HepG2 (cell line): ENCODE data around the gene RBM47. TPM values are rescaled to one million over a fixed set of nuclear protein-coding genes. Genes with fewer than 3 reads are reported as not detected.

Source experiments
- ASH2L ChIP-seq: fragments of 300-600, 200-600 bp; sonication (generic); IDR thresholded peaks from 2 replicates; pipeline ENCODE4 v1.7.0; 2017; ENCODE audit warnings: low read depth, mild to moderate bottlenecking, moderate library complexity, mixed read lengths, low read length; ENCODE audit not compliant: insufficient read length
- ELF1 ChIP-seq: sonication (generic); formaldehyde crosslinking; IDR thresholded peaks from 2 replicates; pipeline ENCODE4 v1.4.0; 2020; ENCODE audit warnings: missing genetic modification reagents
- EZH2 ChIP-seq: conservative IDR thresholded peaks from 2 replicates; pipeline ENCODE4 v1.6.1; 2012; ENCODE audit warnings: mild to moderate bottlenecking, low read depth, low read length, moderate library complexity
- FOXA1 ChIP-seq, 2 experiments: fragments of 450-650 bp in 1 of 2; sonication (generic) in 1 of 2; formaldehyde crosslinking in 1 of 2; IDR thresholded peaks; 2 replicates each; pipeline versions ENCODE4 v1.4.0 to v1.6.1; 2016 to 2020; ENCODE audit warnings: missing genetic modification reagents in 1 of 2
- FOXO1 ChIP-seq: sonication (generic); formaldehyde crosslinking; IDR thresholded peaks from 2 replicates; pipeline ENCODE4 v1.4.0; 2020; ENCODE audit warnings: missing genetic modification reagents
- HNF4G ChIP-seq, 2 experiments: sonication (generic) in 1 of 2; formaldehyde crosslinking in 1 of 2; IDR thresholded peaks; 2 replicates each; pipeline versions ENCODE4 v1.4.0 to v1.6.1; 2011 to 2020; ENCODE audit warnings: borderline replicate concordance in 2 of 2, low read depth in 2 of 2, mild to moderate bottlenecking in 2 of 2, low read length in 1 of 2, missing genetic modification reagents in 1 of 2, moderate library complexity in 1 of 2
- ISX ChIP-seq: sonication (generic); formaldehyde crosslinking; conservative IDR thresholded peaks from 2 replicates; pipeline ENCODE4 v1.5.0; 2020; ENCODE audit warnings: missing genetic modification reagents
- KLF11 ChIP-seq: IDR thresholded peaks from 2 replicates; pipeline ENCODE4 v1.6.1; 2016; ENCODE audit warnings: missing compliant biosample characterization
- MIER3 ChIP-seq: IDR thresholded peaks from 2 replicates; pipeline ENCODE4 v1.6.1; 2016; ENCODE audit warnings: missing compliant biosample characterization, borderline replicate concordance
- NAIF1 ChIP-seq: sonication (generic); formaldehyde crosslinking; IDR thresholded peaks from 2 replicates; pipeline ENCODE4 v1.5.0; 2020; ENCODE audit warnings: mild to moderate bottlenecking, missing genetic modification reagents, borderline replicate concordance
- NFATC3 ChIP-seq: sonication (generic); formaldehyde crosslinking; IDR thresholded peaks from 2 replicates; pipeline ENCODE4 v1.5.1; 2020; ENCODE audit warnings: mild to moderate bottlenecking, missing genetic modification reagents
- RFXANK ChIP-seq: IDR thresholded peaks from 2 replicates; pipeline ENCODE4 v1.6.1; 2016
- THAP7 ChIP-seq: sonication (generic); formaldehyde crosslinking; IDR thresholded peaks from 2 replicates; pipeline ENCODE4 v1.8.1; 2023; ENCODE audit warnings: mild to moderate bottlenecking, missing genetic modification reagents
- TMF1 ChIP-seq: sonication (generic); formaldehyde crosslinking; IDR thresholded peaks from 2 replicates; pipeline ENCODE4 v1.8.1; 2022; ENCODE audit warnings: low read depth, missing genetic modification reagents
- ZNF44 ChIP-seq: sonication (generic); formaldehyde crosslinking; IDR thresholded peaks from 2 replicates; pipeline ENCODE4 v1.5.1; 2020; ENCODE audit warnings: mild to moderate bottlenecking, missing genetic modification reagents
- ZNF564 ChIP-seq: sonication (generic); formaldehyde crosslinking; IDR thresholded peaks from 2 replicates; pipeline ENCODE4 v1.8.1; 2023; ENCODE audit warnings: mild to moderate bottlenecking, missing genetic modification reagents
- ZNF569 ChIP-seq: sonication (generic); formaldehyde crosslinking; IDR thresholded peaks from 2 replicates; pipeline ENCODE4 v1.5.0; 2020; ENCODE audit warnings: mild to moderate bottlenecking, missing genetic modification reagents, moderate library complexity, borderline replicate concordance
- ZNF672 ChIP-seq: sonication (generic); formaldehyde crosslinking; IDR thresholded peaks from 2 replicates; pipeline ENCODE4 v1.8.1; 2022; ENCODE audit warnings: missing genetic modification reagents
- ZNF704 ChIP-seq: sonication (generic); formaldehyde crosslinking; IDR thresholded peaks from 2 replicates; pipeline ENCODE4 v1.8.1; 2023; ENCODE audit warnings: mild to moderate bottlenecking, inconsistent platforms, moderate library complexity, missing genetic modification reagents, borderline replicate concordance
- ZNF800 ChIP-seq: sonication (generic); formaldehyde crosslinking; IDR thresholded peaks from 2 replicates; pipeline ENCODE4 v1.4.0; 2020; ENCODE audit warnings: missing genetic modification reagents
- ZSCAN20 ChIP-seq: sonication (generic); formaldehyde crosslinking; IDR thresholded peaks from 2 replicates; pipeline ENCODE4 v1.4.0; 2020; ENCODE audit warnings: missing genetic modification reagents, mild to moderate bottlenecking, borderline replicate concordance
- polyA plus RNA-seq, 8 experiments: library from polyadenylated mRNA; depleted of rRNA in 3 of 8; stranded (reverse) in 7 of 8; unstranded in 1 of 8; fragments of >200 nt; fragmentation: Illumina TruSeq in 4 of 8; extraction: Trizol in 4 of 8; gene quantifications; 2 replicates each; pipeline versions ENCODE4 v1.2.1 to v1.2.3, GENCODE V29; 2011 to 2016; ENCODE audit warnings: low read depth in 4 of 8, missing spikeins in 1 of 8, mixed read lengths in 1 of 8; ENCODE audit not compliant: insufficient read depth in 1 of 8
- total RNA-seq, 5 experiments: library from RNA; depleted of rRNA; stranded (reverse); fragments of >200 nt; fragmentation: Illumina TruSeq; extraction: Trizol; gene quantifications; 2 replicates each; pipeline ENCODE4 v1.2.3, GENCODE V29; 2016; ENCODE audit warnings: low read depth in 1 of 5
- TF ChIP-seq, protein P1 (sequence below): fragments of 450-650 bp; IDR thresholded peaks from 2 replicates; pipeline ENCODE4 v1.6.1; 2017
- TF ChIP-seq, protein P2 (sequence below): sonication (generic); formaldehyde crosslinking; IDR thresholded peaks from 2 replicates; pipeline ENCODE4 v1.4.0; 2020; ENCODE audit warnings: mild to moderate bottlenecking, missing genetic modification reagents

The RBM47 gene
- total and polyA plus RNA-seq, 2 of the 13 experiments (the other 11 are each of a cell fraction or from before 2014, with no cell fraction given) = 1.2 to 2.5 TPM

DNA sequence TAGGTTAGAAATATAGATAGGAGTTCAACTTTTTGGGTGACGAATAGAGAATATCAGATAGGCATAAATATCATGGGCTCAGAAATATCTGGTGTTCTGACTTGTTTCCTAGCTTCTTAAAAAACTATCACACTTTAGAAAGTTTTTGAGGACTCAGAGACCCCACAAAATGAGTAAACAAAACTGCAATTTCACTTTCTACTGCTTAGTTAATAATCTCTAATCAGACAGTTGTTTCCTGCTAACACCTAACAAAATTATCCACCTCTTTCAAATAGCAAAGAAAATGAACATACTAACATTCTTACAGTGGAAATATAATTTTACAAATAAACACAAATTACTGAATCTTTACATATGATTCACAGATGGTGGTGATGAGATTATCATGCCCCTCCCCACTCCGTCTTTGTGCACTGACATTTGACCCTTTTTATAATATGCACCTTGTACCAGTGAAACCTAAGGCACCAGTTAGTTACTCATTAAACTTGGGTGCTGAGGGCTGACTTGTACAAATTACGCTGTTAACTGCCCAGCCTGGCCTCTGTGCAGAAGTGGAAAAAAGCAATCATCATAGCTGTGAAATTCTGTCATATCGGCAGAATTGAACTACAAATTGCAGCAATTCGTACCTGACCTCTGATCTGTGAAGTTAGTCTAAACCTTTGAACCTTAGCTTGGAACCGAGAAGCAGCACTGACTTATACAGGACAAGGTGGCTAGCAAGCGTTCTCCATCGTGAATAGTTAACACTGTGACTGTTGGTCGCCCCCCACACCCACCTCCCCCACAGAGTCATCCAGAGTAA is 155.9 kb downstream of the RBM47 start (continued):
- no peak for TF ChIP-seq ZSCAN20 (CRISPR knock-in tag)
- TF ChIP-seq ZNF800 (CRISPR knock-in tag) = no peak
- no peak for TF ChIP-seq NFATC3 (CRISPR knock-in tag)
- TF ChIP-seq ISX (CRISPR knock-in tag) = no peak
- TF ChIP-seq NAIF1 = no peak
- TF ChIP-seq THAP7 (CRISPR knock-in tag) = no peak
- TF ChIP-seq ELF1 (CRISPR knock-in tag) = no peak
- TF ChIP-seq ZNF569 = no peak
- TF ChIP-seq MIER3 (CRISPR knock-in tag) = 0 out of 2 replicates have a peak, but pooled peaks have one; percentile 71
- no peak for TF ChIP-seq ZNF672 (CRISPR knock-in tag)
- TF ChIP-seq KLF11 = 0 out of 2 replicates have a peak, but pooled peaks have one; percentile 24
- peak; percentile 61; the same call in 1 of the 2 replicates for TF ChIP-seq TMF1
- TF ChIP-seq, protein P1, sequence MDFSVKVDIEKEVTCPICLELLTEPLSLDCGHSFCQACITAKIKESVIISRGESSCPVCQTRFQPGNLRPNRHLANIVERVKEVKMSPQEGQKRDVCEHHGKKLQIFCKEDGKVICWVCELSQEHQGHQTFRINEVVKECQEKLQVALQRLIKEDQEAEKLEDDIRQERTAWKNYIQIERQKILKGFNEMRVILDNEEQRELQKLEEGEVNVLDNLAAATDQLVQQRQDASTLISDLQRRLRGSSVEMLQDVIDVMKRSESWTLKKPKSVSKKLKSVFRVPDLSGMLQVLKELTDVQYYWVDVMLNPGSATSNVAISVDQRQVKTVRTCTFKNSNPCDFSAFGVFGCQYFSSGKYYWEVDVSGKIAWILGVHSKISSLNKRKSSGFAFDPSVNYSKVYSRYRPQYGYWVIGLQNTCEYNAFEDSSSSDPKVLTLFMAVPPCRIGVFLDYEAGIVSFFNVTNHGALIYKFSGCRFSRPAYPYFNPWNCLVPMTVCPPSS = no peak
- peak; percentile 93 for TF ChIP-seq HNF4G (IDR thresholded peaks at IDR 0.05; ENCODE audit: borderline replicate concordance, low read depth, low read length)
- TF ChIP-seq HNF4G (CRISPR knock-in tag; IDR thresholded peaks at IDR 0.05; ENCODE audit: borderline replicate concordance, low read depth) = peak; percentile 77; the same call in 1 of the 2 replicates
- no peak for TF ChIP-seq FOXA1 (IDR thresholded peaks at IDR 0.05)
- 0 out of 2 replicates have a peak, but pooled peaks have one; percentile 21 for TF ChIP-seq FOXA1 (CRISPR knock-in tag; IDR thresholded peaks at IDR 0.05)
- no peak for TF ChIP-seq ZNF704 (CRISPR knock-in tag)
- TF ChIP-seq, protein P2, sequence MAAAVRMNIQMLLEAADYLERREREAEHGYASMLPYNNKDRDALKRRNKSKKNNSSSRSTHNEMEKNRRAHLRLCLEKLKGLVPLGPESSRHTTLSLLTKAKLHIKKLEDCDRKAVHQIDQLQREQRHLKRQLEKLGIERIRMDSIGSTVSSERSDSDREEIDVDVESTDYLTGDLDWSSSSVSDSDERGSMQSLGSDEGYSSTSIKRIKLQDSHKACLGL (CRISPR knock-in tag) = no peak
- TF ChIP-seq ZNF564 (CRISPR knock-in tag) = no peak
- peak; percentile 10; the same call in 1 of the 2 replicates for TF ChIP-seq FOXO1
- TF ChIP-seq EZH2 = no peak
- TF ChIP-seq ZNF44 (CRISPR knock-in tag) = no peak
- no peak for TF ChIP-seq RFXANK (CRISPR knock-in tag)
- peak; percentile 53 for TF ChIP-seq ASH2L
